Neuronal stem cell (in vitro differentiated cells): Measurements from ENCODE around the gene SPR.

ENCODE experiments used
- DNase-seq: peaks from one replicate; pipeline ENCODE4 v3.0.0-alpha.2; 2013; ENCODE audit warnings: low spot score
- H2AFZ ChIP-seq: one replicate; pipeline ENCODE4 v1.6.1; 2013; ENCODE audit warnings: mild to moderate bottlenecking, low read length, inconsistent platforms
- H2AK5ac ChIP-seq: 2 replicates; pipeline ENCODE4 v1.6.1; 2013; ENCODE audit warnings: low read depth, mild to moderate bottlenecking, inconsistent platforms, low read length, moderate library complexity, mixed read lengths
- H2BK120ac ChIP-seq: 2 replicates; pipeline ENCODE4 v1.6.1; 2013; ENCODE audit warnings: low read depth, mild to moderate bottlenecking, inconsistent platforms, low read length, moderate library complexity, mixed read lengths
- H2BK12ac ChIP-seq: one replicate; pipeline ENCODE4 v1.6.1; 2013; ENCODE audit warnings: low read length, inconsistent platforms
- H2BK15ac ChIP-seq: 2 replicates; pipeline ENCODE4 v1.6.1; 2013; ENCODE audit warnings: mild to moderate bottlenecking, low read length, inconsistent platforms, mixed read lengths
- H2BK5ac ChIP-seq: one replicate; pipeline ENCODE4 v1.6.1; 2013; ENCODE audit warnings: inconsistent platforms, mild to moderate bottlenecking, low read length, moderate library complexity
- H3K14ac ChIP-seq: one replicate; pipeline ENCODE4 v1.6.1; 2013; ENCODE audit warnings: low read length, inconsistent platforms
- H3K18ac ChIP-seq: 2 replicates; pipeline ENCODE4 v1.6.1; 2013; ENCODE audit warnings: low read length, inconsistent platforms
- H3K23ac ChIP-seq: 2 replicates; pipeline ENCODE4 v1.6.1; 2013; ENCODE audit warnings: low read depth, mild to moderate bottlenecking, mixed read lengths, low read length, inconsistent platforms; ENCODE audit not compliant: poor library complexity
- H3K27ac ChIP-seq: replicated peaks from 3 replicates; pipeline ENCODE4 v1.5.1; 2013; ENCODE audit warnings: low read length, inconsistent platforms
- H3K27me3 ChIP-seq, 3 experiments: 2 replicates each; pipeline ENCODE4 v1.6.1; 2013; ENCODE audit warnings: low read length in 3 of 3, mild to moderate bottlenecking in 2 of 3, inconsistent platforms in 1 of 3, low read depth in 1 of 3, mixed read lengths in 1 of 3, moderate library complexity in 1 of 3; ENCODE audit not compliant: control insufficient read depth in 3 of 3, insufficient read depth in 3 of 3
- H3K36me3 ChIP-seq, 2 donors: replicated peaks in 1 of 2; 2 replicates each; pipeline ENCODE4 v1.6.1; 2013; ENCODE audit warnings: low read length in 2 of 2; ENCODE audit not compliant: control insufficient read depth in 2 of 2, insufficient read depth in 2 of 2
- H3K4ac ChIP-seq: 2 replicates; pipeline ENCODE4 v1.6.1; 2013; ENCODE audit warnings: inconsistent platforms, mild to moderate bottlenecking, low read length, moderate library complexity
- H3K4me1 ChIP-seq, 2 donors: 1 replicate in 1 of 2; 2 replicates in 1 of 2; pipeline ENCODE4 v1.6.1; 2013; ENCODE audit warnings: low read length in 2 of 2, low read depth in 1 of 2; ENCODE audit not compliant: control insufficient read depth in 2 of 2, insufficient read depth in 1 of 2
- H3K4me2 ChIP-seq: one replicate; pipeline ENCODE4 v1.6.1; 2013; ENCODE audit warnings: mild to moderate bottlenecking, low read length, inconsistent platforms; ENCODE audit not compliant: insufficient read depth, poor library complexity, severe bottlenecking
- H3K4me3 ChIP-seq, 2 donors: 2 replicates each; pipeline ENCODE4 v1.5.1; 2013; ENCODE audit warnings: low read length in 2 of 2, mild to moderate bottlenecking in 2 of 2, inconsistent platforms in 1 of 2, moderate library complexity in 1 of 2
- H3K79me1 ChIP-seq: one replicate; pipeline ENCODE4 v1.6.1; 2013; ENCODE audit warnings: low read depth, mild to moderate bottlenecking, inconsistent platforms, low read length, moderate library complexity
- H3K9ac ChIP-seq: one replicate; pipeline ENCODE4 v1.6.1; 2013; ENCODE audit warnings: mild to moderate bottlenecking, low read depth, low read length, inconsistent platforms; ENCODE audit not compliant: poor library complexity
- H3K9me3 ChIP-seq, 2 donors: replicated peaks in 1 of 2; 2 replicates each; pipeline versions ENCODE3 to v1.6.1; 2013; ENCODE audit warnings: low read length in 2 of 2, mild to moderate bottlenecking in 2 of 2, inconsistent platforms in 1 of 2, low read depth in 1 of 2, mixed read lengths in 1 of 2, moderate library complexity in 1 of 2; ENCODE audit not compliant: control insufficient read depth in 2 of 2, insufficient read depth in 1 of 2
- H4K8ac ChIP-seq: one replicate; pipeline ENCODE4 v1.6.1; 2013; ENCODE audit warnings: low read depth, mild to moderate bottlenecking, inconsistent platforms, low read length, moderate library complexity
- H4K91ac ChIP-seq: one replicate; pipeline ENCODE4 v1.6.1; 2013; ENCODE audit warnings: low read length, low read depth, mild to moderate bottlenecking, inconsistent platforms; ENCODE audit not compliant: poor library complexity
- WGBS, 2 donors: extraction: QIAGEN DNeasy Blood & Tissue Kit; methylation state at CpG; one replicate each; pipeline ENCODE4 v1.1.7; 2013; ENCODE audit warnings: missing lambda C conversion rate in 2 of 2, mixed read lengths in 1 of 2; ENCODE audit not compliant: insufficient read length in 2 of 2, insufficient replicate concordance in 1 of 2; ENCODE audit errors: extremely low coverage in 2 of 2; 5-methylcytosine and 5-hydroxymethylcytosine counted together

The SPR gene

DNA sequence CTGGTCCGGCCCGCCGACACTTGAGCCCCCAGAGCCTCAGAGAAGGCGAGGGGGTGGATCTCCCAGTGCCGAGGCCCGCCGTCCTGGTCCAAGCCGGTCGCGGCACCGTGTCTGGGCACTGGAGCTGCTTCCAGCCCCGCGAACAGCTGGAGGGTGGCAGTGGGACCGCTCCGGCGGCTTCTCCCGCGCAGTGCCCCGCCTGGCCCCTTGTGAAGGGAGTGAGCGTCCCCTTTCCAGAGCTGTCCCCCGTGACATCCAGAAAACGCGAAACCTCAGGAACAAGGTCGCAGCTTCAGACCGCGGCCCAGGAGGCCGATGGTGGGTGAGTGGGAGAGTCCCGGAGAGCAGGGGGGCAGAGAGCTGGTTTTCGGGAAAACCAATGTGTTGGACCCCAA, 29.5 kb downstream of the SPR start:
- Histone ChIP-seq H3K27me3 (peaks cover 13 to 98% (median 79%) of the 10 kb centered on the region in 3 experiments), H2BK5ac (peak overlapping the region; percentile 90), H2BK120ac (peak overlapping the region; percentile 97), H3K18ac (peak overlapping the region; percentile 86), H3K27ac (no peak overlapping the region), H4K91ac (peak overlapping the region; percentile 90), H3K9me3 (no peaks in the 10 kb centered on the region), H3K79me1 (peaks cover 3% of the 10 kb centered on the region), H4K8ac (no peak overlapping the region), H3K4me2 (peak overlapping the region; percentile 91), H3K4me1 (peaks cover 8 to 28% of the 10 kb centered on the region in 2 donors), H3K4me3 (peak overlapping the region in 1 of 2 donors; percentile 78), H2AFZ (peak overlapping the region; percentile 87), H3K14ac (peak overlapping the region; percentile 49), H2BK15ac (peak overlapping the region; percentile 95), H3K4ac (no peak overlapping the region), H3K36me3 (no peaks in the 10 kb centered on the region), H2AK5ac (peak overlapping the region; percentile 82), H3K9ac (peak overlapping the region; percentile 94), H3K23ac (peak overlapping the region; percentile 59), H2BK12ac (no peak overlapping the region)
- no peak for DNase-seq
- WGBS, 2 donors: no CpG with 5 or more reads among the region's 29 CpGs

DNA sequence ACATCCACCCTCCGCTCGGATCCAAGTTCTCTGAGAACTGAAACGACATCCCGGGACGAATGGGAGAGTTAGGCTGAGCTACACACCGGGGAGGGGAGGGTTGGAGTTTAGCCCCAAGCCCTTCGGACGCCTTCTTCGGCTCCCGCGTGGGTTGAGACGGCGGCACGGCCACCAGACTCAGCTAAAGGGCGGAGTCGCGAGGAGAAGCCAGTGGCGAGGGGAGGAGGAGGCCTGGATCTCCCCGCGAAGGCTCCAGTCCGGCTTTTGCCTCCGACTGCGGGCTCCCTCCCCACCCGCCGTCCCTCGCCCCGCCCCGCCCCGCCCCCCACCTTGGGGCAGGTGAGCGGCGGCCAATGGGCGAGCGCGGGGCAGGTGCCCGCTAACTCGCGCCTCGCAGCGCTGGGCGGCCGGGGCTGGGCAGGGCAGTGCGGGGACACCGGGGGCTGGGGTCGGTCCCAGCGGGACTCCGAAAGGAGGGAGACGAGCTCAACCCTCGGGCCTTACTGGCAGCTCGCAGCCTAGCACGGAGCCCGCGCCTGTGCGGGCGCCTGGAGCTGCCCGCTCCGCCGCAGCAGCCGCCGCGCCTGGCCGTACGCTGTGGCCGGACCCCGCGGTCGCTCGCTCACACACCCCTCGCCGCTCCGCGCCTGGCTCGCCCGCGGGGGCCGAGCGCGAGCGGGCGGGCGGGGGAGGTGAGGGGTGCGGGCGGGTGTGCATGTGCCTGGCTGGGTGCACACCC, 30.1 kb downstream of the SPR start, which contains the start of gene EMX1:
EMX1 (plus strand) TSS at position 382 of the 739 bp plus-strand sequence; CDS start at position 716, 334 bp downstream.
- no peak within 1 kb of the TSS for H4K8ac ChIP-seq
- peaks cover 0 to 2% of the 10 kb centered on the region in 2 donors for H3K36me3 ChIP-seq
- H3K9ac ChIP-seq: peak within 1 kb of the TSS; percentile 94
- H2AFZ ChIP-seq: peak within 1 kb of the TSS; percentile 87
- WGBS, 2 donors: no CpG with 5 or more reads among the region's 82 CpGs
- peak within 1 kb of the TSS; percentile 95 for H2BK15ac ChIP-seq
- H3K14ac ChIP-seq: peak within 1 kb of the TSS; percentile 49
- H4K91ac ChIP-seq: peak within 1 kb of the TSS; percentile 90
- peak within 1 kb of the TSS; percentile 86 for H3K18ac ChIP-seq
- peak within 1 kb of the TSS; percentile 82 for H2AK5ac ChIP-seq
- peak within 1 kb of the TSS; percentile 59 for H3K23ac ChIP-seq
- H3K9me3 ChIP-seq: no peaks in the 10 kb centered on the region
- peak within 1 kb of the TSS; percentile 42 for H2BK12ac ChIP-seq
- H3K79me1 ChIP-seq: peaks cover 3% of the 10 kb centered on the region
- peak within 1 kb of the TSS; percentile 91 for H3K4me2 ChIP-seq
- H3K27ac ChIP-seq: no peak within 1 kb of the TSS
- H3K4me3 ChIP-seq: peak within 1 kb of the TSS in 1 of 2 donors; percentile 78
- peak within 1 kb of the TSS; percentile 97 for H2BK120ac ChIP-seq
- peak; percentile 83 for DNase-seq
- H3K4me1 ChIP-seq: peaks cover 8 to 28% of the 10 kb centered on the region in 2 donors
- peak within 1 kb of the TSS; percentile 66 for H3K4ac ChIP-seq
- H2BK5ac ChIP-seq: peak within 1 kb of the TSS; percentile 90
- H3K27me3 ChIP-seq: peaks cover 13 to 98% (median 83%) of the 10 kb centered on the region in 3 experiments

GRCh38 chr2:72917877-72918553, 30.8 kb downstream of the SPR start:
- Histone ChIP-seq H3K9me3 (peaks cover 1 to 5% of the 10 kb centered on the region in 2 donors), H4K91ac (no peak overlapping the region), H2BK15ac (peak overlapping the region; percentile 61), H3K36me3 (peaks cover 0 to 2% of the 10 kb centered on the region in 2 donors), H3K23ac (peak overlapping the region; percentile 59), H3K18ac (peak overlapping the region; percentile 74), H2AK5ac (peak overlapping the region; percentile 51), H3K4ac (no peak overlapping the region), H2BK12ac (peak overlapping the region; percentile 42), H4K8ac (no peak overlapping the region), H2BK120ac (peak overlapping the region; percentile 23), H3K4me3 (peak overlapping the region in 1 of 2 donors; percentile 76), H3K9ac (peak overlapping the region; percentile 82), H3K27ac (no peak overlapping the region), H3K14ac (no peak overlapping the region), H3K27me3 (peaks cover 17 to 98% (median 90%) of the 10 kb centered on the region in 3 experiments), H3K4me2 (peak overlapping the region; percentile 85), H2BK5ac (peak overlapping the region; percentile 40), H3K79me1 (peaks cover 3% of the 10 kb centered on the region), H2AFZ (peak overlapping the region; percentile 87), H3K4me1 (peaks cover 8 to 28% of the 10 kb centered on the region in 2 donors)
- DNase-seq: no peak
- WGBS, 2 donors: no CpG with 5 or more reads among the region's 89 CpGs
